Measurements from ENCODE around the gene CEACAM5.

GRCh38 chr19:41774515-41774980, 66.1 kb downstream of the CEACAM5 start:
- TF ChIP-seq EP300 (IDR thresholded peaks at IDR 0.05): no peak
- no peak for TF ChIP-seq POLR2AphosphoS5 (IDR thresholded peaks at IDR 0.05)
- TF ChIP-seq, protein P1, sequence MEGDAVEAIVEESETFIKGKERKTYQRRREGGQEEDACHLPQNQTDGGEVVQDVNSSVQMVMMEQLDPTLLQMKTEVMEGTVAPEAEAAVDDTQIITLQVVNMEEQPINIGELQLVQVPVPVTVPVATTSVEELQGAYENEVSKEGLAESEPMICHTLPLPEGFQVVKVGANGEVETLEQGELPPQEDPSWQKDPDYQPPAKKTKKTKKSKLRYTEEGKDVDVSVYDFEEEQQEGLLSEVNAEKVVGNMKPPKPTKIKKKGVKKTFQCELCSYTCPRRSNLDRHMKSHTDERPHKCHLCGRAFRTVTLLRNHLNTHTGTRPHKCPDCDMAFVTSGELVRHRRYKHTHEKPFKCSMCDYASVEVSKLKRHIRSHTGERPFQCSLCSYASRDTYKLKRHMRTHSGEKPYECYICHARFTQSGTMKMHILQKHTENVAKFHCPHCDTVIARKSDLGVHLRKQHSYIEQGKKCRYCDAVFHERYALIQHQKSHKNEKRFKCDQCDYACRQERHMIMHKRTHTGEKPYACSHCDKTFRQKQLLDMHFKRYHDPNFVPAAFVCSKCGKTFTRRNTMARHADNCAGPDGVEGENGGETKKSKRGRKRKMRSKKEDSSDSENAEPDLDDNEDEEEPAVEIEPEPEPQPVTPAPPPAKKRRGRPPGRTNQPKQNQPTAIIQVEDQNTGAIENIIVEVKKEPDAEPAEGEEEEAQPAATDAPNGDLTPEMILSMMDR (IDR thresholded peaks at IDR 0.05): no peak
